HG03432 (cell line): ENCODE measurements around the gene BANP.
"Not testable (repeated sequence)": the region's sequence is repeated elsewhere in the genome, so short reads cannot be mapped to it uniquely, and the experiment has no call there.

Experiments used
- ATAC-seq: cut with Tn5 transposase; IDR thresholded peaks from one replicate; pipeline ENCODE4 v1.9.1; 2021; ENCODE audit warnings: mild to moderate bottlenecking, moderate library complexity; ENCODE audit not compliant: unreplicated experiment

The BANP gene

DNA sequence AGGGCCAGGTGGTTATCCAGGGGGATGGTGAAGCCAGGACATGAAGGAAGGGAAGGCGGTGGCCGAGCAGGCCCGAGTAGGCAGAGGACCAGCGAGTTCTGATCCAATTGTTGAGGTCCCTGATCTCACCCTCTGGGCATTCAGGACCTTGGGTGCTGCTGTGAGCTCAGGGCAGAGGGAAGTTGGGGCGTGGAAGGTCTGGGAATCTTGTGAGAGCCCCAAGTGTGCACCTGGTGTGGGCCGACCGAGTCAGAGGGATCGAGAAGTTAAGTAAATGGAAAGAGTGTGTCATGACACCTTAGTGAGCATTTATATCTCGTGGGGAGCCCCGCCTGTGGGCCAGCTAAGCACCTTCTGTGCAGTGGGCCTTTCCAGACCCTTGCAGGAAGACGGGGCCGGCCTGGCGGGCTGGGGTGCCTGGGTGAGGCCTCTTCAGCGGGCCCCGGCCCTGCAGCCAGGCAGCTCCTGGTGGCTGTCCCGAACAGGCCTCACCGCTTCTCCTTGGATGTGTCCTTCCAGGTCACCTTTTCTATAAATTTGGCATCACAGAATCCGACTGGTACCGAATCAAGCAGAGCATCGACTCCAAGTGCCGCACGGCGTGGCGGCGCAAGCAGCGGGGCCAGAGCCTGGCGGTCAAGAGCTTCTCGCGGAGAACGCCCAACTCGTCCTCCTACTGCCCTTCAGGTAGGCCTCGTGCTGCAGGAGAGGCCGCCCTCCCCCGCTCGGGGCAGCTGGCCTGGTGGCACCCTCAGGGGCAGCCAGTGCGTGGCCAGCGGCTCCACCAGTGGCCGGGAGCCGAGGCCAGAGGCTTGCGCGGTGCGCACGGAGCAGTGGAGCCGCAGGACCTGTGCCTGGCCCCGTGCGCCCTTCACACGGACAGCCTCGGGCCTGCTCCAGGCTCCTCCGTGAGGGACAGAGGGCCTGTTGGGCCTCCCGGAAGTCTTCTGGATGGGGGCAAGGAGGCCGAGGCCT, 76.0 kb downstream of the BANP start:
- no peak for ATAC-seq

DNA sequence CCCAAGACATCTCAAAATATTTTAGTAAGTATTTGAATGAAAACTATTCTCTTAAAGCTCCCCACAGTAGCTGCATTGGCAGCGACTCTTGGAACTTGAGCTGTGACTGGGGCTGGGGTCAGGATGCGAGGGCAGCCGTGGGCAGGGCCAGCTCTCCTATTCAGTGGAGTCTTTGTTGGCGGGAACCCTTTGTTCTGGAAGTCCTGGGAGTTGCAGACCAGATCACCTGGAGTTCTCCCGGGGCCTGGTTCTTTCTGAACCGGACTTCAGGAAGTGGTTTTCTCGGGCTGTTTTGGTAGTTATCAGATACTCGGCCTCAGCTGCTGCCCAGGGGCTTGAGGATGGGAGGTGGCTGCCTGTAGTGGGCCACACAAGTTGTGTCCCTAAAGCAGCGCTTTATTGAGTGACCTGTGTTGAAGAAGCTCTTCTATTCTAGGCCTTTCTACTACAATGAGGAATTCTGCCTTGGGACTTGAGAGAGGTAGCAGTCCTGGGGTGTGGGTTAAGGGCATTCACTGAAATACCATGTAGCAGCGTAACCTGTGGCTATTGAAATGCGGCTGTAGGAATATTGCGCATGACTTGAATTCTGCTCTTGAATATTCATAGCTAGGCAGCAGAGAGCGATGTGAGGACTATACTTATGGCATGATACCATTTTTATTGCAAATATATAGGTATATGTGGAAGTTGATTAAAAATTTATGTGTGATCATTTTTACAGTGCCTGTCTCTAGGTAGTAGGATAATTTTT, 77.1 kb downstream of the BANP start:
- not testable (repeated sequence) for ATAC-seq

DNA sequence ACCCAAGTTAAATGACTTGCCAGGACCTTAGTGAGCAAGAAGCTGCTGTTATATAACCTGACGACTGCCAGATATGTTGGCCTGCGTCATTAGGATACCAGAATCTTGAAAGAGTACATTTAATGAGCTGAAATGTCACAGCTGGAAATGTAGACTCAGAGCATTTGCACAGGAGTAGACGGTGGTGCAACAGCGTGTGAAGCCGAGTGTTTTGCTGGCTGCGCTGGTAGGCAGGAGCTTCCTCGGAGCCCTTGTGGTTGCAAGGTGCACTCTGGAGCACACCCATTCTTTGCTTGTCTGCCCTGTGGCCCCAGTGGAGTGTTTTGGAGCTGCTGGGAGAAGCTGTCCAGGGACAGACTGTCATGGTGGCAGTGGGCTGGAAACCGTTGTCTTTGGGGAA, 79.3 kb downstream of the BANP start:
- ATAC-seq, result no peak

DNA sequence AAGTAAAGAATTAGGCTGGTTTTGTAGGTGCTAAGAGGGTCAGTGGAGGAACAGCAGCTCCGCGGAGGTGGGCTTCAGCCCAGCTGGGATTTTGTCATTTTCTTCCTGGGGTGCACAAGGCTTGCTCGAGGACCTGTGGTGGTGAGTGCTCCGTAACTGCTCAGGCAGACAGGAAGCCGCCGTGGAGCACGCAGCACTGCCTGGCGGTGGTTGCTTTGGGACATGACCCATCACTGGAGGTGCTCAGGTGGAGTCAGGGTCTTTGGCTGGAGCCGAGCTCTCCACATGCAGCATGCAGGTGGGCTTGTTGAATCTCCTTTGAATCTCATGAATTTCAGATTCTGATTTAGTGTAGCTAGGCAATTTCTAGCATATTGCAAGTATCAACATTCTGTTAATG, 79.7 kb downstream of the BANP start:
- ATAC-seq, result not testable (repeated sequence)

DNA sequence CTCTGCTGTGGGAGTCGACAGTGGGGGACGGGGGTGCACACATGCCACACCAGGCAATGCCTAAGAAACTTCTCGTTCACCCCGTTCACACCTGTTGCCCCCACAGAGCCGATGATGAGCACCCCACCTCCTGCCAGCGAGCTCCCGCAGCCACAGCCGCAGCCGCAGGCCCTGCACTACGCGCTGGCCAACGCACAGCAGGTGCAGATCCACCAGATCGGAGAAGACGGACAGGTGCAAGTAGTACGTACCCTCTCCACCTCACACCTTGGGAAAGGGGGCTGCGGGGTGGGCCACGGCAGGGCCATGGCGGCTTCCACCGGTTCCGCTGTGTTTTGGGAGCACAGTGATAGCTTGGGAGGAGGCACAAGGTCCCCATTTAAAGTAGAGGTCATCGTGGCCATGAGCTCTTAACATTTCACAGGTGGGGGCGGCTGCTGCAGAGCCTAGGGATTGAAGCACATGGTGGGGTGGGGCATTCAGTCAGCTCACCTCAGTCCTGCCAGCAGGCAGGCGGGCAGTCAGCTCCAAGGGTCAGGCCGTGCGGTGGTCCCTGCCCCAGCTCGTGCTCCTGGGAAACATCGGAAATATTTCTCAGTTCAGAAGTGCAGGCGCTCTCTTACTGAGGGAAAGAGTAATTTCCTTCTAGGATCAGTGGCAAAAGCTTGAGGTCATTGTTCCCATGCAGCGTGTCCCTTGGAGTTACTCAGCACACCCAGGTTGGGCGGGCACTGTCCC, 81.9 kb downstream of the BANP start:
- ATAC-seq, result not testable (repeated sequence)

DNA sequence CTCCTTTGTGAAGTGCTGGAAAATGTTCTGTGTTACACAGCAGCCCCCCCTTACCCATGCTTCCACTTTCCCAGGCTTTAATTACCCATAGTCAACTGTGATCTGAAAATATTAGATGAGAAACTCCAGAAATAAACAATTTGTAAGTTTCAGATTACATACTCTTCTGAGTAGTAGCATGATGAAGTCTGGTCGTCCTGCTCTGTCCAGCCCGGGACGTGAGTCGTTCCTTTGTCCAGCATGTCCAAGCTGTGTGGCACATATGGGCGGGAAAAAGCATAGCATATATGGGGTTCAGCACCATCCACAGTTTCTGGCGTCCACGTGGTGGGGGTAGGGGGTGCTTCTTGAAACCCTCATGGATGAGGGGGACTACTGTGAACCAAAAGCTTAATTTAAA, 83.5 kb downstream of the BANP start:
- no peak for ATAC-seq

DNA sequence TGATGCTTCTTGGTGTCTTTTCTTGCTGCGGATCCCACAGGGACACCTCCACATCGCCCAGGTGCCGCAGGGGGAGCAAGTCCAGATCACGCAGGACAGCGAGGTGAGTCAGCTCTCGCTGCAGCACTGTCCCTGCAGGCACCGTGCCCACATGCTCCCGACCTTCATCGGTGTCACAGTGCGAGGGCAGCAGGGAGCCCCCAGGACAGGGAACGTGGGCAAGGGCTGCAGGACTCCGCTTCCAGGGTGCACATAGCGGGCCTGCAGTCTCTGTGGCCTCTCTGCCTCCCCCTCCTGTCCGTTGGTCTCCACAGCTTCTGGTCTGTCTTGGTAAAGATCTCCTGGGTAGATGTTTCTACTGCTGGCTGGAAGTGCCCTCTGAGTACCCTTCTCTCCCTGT, 84.1 kb downstream of the BANP start:
- ATAC-seq, result no peak

DNA sequence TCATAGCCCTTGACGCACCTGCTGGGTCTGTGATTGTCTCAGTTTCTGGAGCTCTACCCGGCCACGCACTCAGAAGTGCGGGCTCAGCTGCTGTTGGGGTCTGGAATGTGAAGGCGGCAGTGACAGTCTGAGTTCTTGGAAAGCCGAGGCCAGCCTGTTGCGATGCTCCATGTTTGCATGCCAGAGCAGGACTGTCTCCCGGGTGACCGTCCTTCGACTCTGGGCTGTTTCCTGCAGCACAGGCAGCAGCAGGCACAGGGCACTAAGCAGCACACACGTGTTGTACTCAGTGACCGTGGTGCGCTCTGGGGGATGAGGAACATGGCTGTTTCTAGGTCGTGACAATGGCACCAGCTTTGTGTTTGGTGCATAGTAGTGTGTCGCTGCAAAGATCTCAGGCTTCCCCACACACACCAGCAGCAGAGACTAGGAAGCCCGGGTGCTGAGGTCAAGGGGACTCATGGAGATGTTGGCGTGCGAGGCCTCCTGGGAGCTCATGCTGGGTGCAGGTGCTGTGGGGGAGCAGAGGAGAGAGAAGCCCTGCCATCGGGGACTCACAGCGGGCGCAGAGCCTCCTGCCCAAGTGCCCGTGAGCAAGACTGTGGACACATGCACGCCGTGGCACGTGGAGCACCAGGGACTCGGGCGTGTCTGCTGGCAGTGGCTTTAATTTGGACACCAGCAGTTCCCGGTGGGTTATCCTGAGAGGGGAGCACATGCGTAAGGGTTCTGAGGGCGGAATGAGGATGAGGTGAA, 84.8 kb downstream of the BANP start:
- not testable (repeated sequence) for ATAC-seq

DNA sequence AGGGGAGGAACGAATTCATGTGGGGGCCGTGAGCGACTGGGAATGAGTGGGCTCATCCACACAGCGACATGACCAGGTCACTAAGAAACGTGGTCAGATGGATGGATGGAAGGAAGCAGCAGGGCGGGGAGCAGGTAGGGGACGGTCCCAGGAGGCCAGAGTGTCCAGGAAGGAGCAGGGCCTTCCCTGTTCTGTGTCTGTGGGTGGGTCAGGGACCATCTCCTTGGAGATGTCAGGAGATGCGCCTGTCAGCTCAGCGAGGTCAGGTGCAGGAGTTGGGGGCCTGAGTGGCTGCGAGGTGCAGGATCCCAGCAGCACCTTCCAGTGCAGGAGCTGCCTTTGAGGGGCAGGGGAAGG, 85.4 kb downstream of the BANP start:
- ATAC-seq, result not testable (repeated sequence)

DNA sequence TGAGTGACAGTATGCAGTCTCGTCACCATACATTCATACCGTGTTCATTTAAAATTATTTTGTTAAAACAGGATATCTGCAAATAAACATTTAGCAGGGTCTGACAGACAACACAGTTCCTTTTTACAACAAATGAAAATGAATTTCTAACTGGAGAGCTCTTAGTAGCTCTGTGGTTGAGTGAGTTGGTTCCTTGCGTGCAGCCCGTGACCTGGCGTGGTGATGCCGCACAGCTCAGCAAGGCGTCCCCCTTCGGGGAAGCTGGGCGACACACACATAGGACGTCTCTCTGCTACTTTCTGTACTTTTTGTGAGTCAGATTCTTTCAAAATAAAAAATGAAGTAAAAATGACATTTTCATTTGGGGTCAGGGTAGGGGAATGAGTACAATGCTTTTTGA, 86.1 kb downstream of the BANP start:
- not testable (repeated sequence) for ATAC-seq

DNA sequence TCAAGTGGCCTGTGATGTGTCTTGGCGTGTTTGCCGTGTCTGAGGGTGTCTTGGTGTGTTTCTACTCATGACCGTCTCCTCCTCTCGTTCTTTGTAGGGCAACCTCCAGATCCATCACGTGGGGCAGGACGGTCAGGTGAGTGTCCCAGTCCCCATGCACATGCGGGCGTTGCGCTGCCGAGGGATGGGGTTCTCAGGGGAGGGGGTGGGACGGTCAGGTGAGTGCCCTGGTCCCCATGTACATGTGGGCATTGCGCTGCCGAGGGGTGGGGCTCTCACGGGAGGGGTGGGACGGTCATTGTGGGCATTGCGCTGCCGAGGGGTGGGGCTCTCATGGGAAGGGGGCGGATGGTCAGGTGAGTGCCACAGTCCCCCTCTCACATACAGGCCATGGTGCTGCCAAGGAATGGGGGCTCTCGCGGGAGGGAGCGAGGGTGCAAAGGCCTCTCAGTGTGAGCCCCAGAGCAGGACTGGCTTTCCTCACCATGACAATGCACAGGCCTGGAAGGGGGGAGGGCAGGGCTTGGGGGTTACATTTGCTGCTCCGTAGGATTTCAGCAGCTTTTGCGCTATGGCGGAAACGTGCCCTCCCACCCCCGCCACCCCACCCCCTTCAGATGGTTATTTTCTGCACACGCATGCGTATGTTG, 86.8 kb downstream of the BANP start:
- ATAC-seq, result not testable (repeated sequence)

DNA sequence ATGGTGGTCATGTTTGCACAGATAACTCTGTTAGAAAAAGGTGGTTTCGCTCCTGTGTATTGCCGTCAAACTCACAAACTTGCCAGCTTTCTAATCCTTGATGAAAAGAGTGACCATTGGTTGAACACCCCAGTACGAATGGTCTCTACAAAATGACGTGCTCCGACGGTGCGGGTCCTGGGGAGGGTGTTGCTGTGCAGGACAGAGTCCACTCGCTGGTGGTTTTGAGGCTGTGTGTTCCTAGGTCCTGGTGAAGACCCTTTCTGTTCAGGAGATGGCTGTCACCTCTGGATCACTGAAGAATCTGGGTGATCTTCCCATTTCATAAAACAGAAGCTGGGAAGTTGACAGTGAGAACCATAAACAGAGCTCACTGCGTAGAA, 87.3 kb downstream of the BANP start:
- ATAC-seq, result not testable (repeated sequence)

DNA sequence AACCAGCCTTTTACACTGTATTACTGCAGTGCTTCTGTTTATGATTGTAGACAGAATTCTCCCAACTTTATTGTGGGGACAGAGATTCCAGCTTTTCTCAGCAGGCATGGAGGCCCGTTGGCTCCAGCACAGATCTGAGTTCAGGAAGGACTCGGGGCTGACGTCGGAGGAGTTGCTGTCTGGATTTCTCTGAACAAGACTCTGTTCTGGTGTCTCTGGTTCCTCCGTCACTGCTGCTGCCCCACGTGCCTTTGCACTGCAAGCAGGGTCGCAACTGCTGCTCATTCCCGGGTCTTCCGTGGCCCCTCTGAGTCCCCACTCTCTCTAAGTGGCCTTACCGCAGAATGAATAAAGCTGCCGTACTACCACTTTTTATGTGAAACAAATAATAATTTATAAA, 88.4 kb downstream of the BANP start:
- ATAC-seq, result no peak

DNA sequence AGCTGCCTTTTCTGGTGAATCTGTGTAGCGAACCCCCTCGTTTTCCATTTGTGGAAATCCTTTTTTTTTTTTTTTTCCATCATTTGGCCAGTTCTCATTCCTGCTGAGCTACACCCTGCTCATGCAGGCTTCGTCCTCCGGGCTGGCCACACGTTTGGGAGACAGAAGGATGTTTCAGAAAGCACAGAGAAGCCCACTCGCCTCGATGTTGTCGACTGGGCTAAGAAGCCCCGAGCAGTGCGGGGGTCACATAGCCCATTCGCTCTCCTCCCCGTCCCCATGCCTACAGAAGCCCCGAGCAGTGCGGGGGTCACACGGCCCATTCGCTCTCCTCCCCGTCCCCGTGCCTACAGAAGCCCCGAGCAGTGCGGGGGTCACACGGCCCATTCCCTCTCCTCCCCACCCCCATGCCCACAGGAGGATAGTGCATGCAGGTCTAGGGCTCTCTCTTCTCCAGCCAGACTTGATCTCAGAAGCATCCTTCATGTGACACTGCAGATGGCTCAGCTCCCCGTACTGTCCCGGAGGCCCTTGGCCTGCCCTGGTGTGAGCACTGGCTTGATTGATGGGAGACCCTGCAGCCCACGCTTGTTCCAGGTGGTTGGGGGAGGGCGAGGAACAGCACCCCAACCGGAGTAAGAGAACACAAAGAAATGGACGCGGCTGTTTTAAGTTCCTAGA, 89.1 kb downstream of the BANP start:
- not testable (repeated sequence) for ATAC-seq

DNA sequence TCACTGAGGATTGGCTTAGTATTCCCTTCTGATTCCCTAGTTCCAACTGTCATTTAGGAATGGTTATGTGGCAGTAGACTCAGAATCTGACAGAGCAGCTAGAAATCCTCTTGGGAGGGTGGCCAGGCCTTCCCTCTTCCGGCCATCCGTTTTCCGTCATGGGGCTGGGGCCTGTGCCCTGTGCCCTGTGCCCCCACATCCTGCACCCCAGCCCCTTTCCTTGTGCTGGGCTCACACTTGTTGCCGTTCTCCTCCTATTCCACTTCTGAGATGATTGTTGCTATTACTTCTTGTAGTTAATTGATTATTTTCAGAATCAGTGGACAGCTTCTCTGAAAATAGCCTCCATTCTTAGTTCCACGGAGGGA, 89.6 kb downstream of the BANP start:
- ATAC-seq, result not testable (repeated sequence)

DNA sequence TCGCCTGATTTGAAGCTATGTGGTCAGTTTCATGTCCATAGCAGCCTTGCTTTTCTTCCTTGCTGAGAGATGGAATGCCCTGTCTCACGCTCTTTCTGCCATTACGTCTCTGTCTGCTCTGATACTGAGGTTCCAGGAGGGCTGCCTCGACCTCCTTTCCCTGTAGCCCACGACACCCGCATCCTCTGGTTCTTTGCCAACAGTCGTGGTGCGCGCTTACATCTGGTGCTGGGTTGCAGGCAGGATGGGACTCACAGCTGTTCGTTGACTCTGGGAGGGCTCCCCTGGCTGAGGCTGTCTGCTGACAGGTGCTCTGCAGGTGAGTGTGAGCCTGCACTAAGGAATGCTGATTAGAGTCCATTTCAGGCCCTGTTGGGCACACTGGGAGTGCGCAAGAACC, 90.3 kb downstream of the BANP start:
- ATAC-seq, result not testable (repeated sequence)

DNA sequence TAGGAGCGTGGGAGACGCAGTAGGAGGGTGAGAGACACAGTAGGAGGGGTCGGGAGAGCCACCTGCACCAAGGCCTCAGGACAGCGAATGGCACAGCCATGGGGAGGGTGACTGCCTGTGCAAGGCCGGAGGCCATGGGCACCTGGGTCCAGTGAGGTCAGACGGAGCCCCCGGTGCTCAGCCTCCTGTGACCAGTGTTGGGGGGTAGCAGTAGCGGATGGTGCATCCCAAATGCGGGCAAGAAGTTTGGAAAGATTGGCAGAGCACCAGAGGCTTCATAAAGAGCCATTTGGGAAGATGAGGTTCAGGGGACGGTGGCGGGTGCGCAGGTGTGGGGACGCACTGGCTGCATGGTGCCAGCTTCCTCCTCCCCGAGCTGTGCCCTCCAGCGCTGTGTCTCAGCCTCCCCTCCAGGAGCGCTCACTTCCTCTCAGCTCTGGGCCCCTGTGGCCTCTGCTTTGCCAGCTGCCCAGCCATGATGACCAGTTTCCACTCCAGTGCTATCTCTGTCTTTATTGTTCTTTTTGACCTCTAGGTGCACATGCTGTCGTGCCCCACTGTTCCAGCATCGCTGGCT, 90.8 kb downstream of the BANP start:
- ATAC-seq, result not testable (repeated sequence)

DNA sequence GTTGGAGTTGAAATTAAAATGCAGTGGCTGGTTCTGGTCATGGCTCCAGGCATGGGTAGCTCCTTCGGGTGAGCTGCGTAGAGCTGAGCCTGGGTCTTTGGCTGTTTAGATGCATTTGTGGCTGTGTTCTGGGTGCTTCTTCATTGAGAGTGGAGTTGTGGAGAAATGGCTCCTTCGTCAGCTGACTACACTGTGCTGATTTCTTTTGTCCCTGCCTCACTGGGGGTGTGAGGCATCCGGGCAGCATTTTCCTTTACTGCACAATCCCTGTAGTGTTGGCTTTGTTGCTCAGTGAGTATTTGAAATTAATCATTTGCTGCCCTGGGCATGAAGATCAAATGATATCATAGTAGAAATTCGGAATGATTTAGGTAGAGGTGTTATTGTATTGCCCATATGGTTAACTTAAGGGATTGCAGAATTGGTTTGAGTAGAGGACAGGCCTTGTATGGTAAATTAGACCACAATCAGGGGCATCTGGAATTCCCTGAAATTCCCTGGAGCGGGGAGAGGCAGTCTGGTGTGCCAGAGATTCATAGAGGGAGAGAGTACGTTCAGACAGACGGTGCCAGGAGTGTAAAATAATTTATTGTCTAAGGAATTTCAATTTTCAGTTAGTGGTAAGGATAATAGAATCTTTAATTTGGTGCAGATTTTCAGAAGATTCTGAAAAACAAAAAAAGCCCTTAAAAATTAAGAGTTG, 92.1 kb downstream of the BANP start:
- not testable (repeated sequence) for ATAC-seq
